K562 (cell line): Measurements from ENCODE around the gene LRRK1. TPM values are rescaled to one million over a fixed set of nuclear protein-coding genes. Genes with fewer than 3 reads are reported as not detected.

Experiments
- ATAC-seq: fragments of 200-7000 bp; cut with Tn5 transposase; 3 replicates; pipeline ENCODE4 v1.9.1; 2020; ENCODE audit warnings: moderate library complexity
- BruUV-seq: library from RNA; stranded (reverse); fragments of 400-500 nt; replicated peaks from 2 replicates; lab custom pipeline; 2021; lab: Mats Ljungman, UMichigan
- CTCF ChIA-PET: fragments of 300-600 bp; formaldehyde crosslinking; extraction: SDS; loops from one replicate; lab custom pipeline; 2021; ENCODE audit warnings: low intra/inter-chr PET ratio; lab: Yijun Ruan, JAX
- POLR2A ChIA-PET: fragments of 300-600, 350-650 bp; sonication (Branson Sonifier 250); formaldehyde crosslinking; extraction: SDS; loops from one replicate; lab custom pipeline; 2021; ENCODE audit warnings: antibody characterized with exemption, inconsistent platforms; lab: Yijun Ruan, JAX
- DNase-seq, 4 experiments: peaks; one replicate each; pipeline versions ENCODE4 v3.0.0 to v3.0.0-alpha.2; 2011 to 2018; ENCODE audit warnings: low spot score in 3 of 4, mixed read lengths in 3 of 4; ENCODE audit errors: extremely low read depth in 1 of 4
- FAIRE-seq: peaks from 2 replicates; lab custom pipeline; 2011; peaks lifted over from hg19 to GRCh38; lab: Jason Lieb, UNC
- H2AFZ ChIP-seq: 2 replicates; pipeline ENCODE4 v1.6.0; 2011; ENCODE audit warnings: low read depth, low read length, control low read depth, inconsistent platforms
- H3K27ac ChIP-seq: fragments of 200-600 bp; 3 replicates; pipeline ENCODE4 v1.8.0; 2011; ENCODE audit warnings: low read depth, mild to moderate bottlenecking, control low read depth, inconsistent platforms, low read length, moderate library complexity, mixed read lengths; ENCODE audit errors: extremely low read depth
- H3K27me3 ChIP-seq, 2 experiments: fragments of 300-600 bp in 1 of 2; 2 replicates in 1 of 2; 3 replicates in 1 of 2; pipeline versions ENCODE4 v1.6.0 to v1.8.0; 2011; ENCODE audit warnings: inconsistent platforms in 2 of 2, low read length in 2 of 2, mild to moderate bottlenecking in 1 of 2, mixed read lengths in 1 of 2, moderate library complexity in 1 of 2; ENCODE audit not compliant: control insufficient read depth in 2 of 2, insufficient read depth in 2 of 2
- H3K36me3 ChIP-seq: fragments of 300-600 bp; 3 replicates; pipeline ENCODE4 v1.8.0; 2011; ENCODE audit warnings: mild to moderate bottlenecking, low read length, inconsistent platforms; ENCODE audit not compliant: control insufficient read depth, insufficient read depth
- H3K4me1 ChIP-seq, 2 experiments: fragments of 200-600 bp in 1 of 2; replicated peaks in 1 of 2; 2 replicates in 1 of 2; 3 replicates in 1 of 2; pipeline versions ENCODE4 v1.5.1 to v1.8.0; 2011; ENCODE audit warnings: inconsistent platforms in 2 of 2, low read length in 2 of 2, mild to moderate bottlenecking in 1 of 2, mixed read lengths in 1 of 2, moderate library complexity in 1 of 2; ENCODE audit not compliant: control insufficient read depth in 2 of 2, insufficient read depth in 2 of 2
- H3K4me2 ChIP-seq: 2 replicates; pipeline ENCODE4 v1.6.1; 2011; ENCODE audit warnings: low read length, control low read depth, inconsistent platforms, mixed read lengths; ENCODE audit not compliant: insufficient read depth
- H3K4me3 ChIP-seq: fragments of 200-600 bp; sonication (generic), shearing (Covaris generic); 2 replicates; pipeline ENCODE4 v1.5.1; 2016; ENCODE audit warnings: control low read depth, inconsistent platforms
- H3K79me2 ChIP-seq: fragments of 200-600 bp; 3 replicates; pipeline ENCODE4 v1.8.0; 2011; ENCODE audit warnings: low read length, inconsistent platforms; ENCODE audit not compliant: control insufficient read depth, insufficient read depth
- H3K9ac ChIP-seq, 2 experiments: 2 replicates each; pipeline versions ENCODE4 v1.6.0 to v1.6.1; 2011; ENCODE audit warnings: low read depth in 2 of 2, low read length in 2 of 2, control low read depth in 1 of 2, inconsistent platforms in 1 of 2, mild to moderate bottlenecking in 1 of 2, mixed read lengths in 1 of 2; ENCODE audit not compliant: insufficient read depth in 1 of 2
- H3K9me1 ChIP-seq: one replicate; pipeline ENCODE4 v1.6.0; 2011; ENCODE audit warnings: inconsistent platforms, mild to moderate bottlenecking, low read length, moderate library complexity; ENCODE audit not compliant: control insufficient read depth, insufficient read depth
- H3K9me3 ChIP-seq: replicated peaks from 2 replicates; pipeline ENCODE4 v1.5.1; 2011; ENCODE audit warnings: low read depth, low read length, inconsistent platforms; ENCODE audit not compliant: control insufficient read depth, insufficient read depth
- H4K20me1 ChIP-seq: replicated peaks from 2 replicates; pipeline ENCODE4 v1.6.1; 2011; ENCODE audit warnings: low read length, inconsistent platforms, mixed read lengths; ENCODE audit not compliant: control insufficient read depth, insufficient read depth
- BRD4 ChIP-seq: fragments of 200-600 bp; sonication (generic); IDR thresholded peaks from 2 replicates; pipeline ENCODE4 v1.6.1; 2017; ENCODE audit warnings: inconsistent platforms
- CC2D1A ChIP-seq: fragments of 450-650 bp; IDR thresholded peaks from 2 replicates; pipeline ENCODE4 v1.6.1; 2017; ENCODE audit warnings: mild to moderate bottlenecking
- DDX20 ChIP-seq: fragments of 450-650 bp; IDR thresholded peaks from 2 replicates; pipeline ENCODE4 v1.6.1; 2016; ENCODE audit warnings: missing genetic modification characterization, low read depth, mild to moderate bottlenecking, missing compliant biosample characterization, moderate library complexity
- FOXJ2 ChIP-seq: fragments of 200-800 bp; sonication (Bioruptor generic); IDR thresholded peaks from 2 replicates; pipeline ENCODE4 v1.6.1; 2016; ENCODE audit warnings: missing genetic modification characterization, missing compliant biosample characterization
- LEF1 ChIP-seq: fragments of 450-650 bp; IDR thresholded peaks from 2 replicates; pipeline ENCODE4 v1.6.1; 2016; ENCODE audit warnings: mild to moderate bottlenecking
- MAZ ChIP-seq, 2 experiments: fragments of 450-650 bp in 1 of 2; sonication (generic) in 1 of 2; formaldehyde crosslinking; IDR thresholded peaks in 1 of 2; conservative IDR thresholded peaks in 1 of 2; 2 replicates each; pipeline versions ENCODE4 v1.4.0 to v1.5.0; 2020; ENCODE audit warnings: mild to moderate bottlenecking in 1 of 2, missing genetic modification reagents in 1 of 2
- MBD2 ChIP-seq: sonication (generic); IDR thresholded peaks from 2 replicates; pipeline ENCODE4 v1.6.1; 2016; ENCODE audit warnings: low read depth, borderline replicate concordance
- MTA3 ChIP-seq: fragments of 450-650 bp; formaldehyde crosslinking; IDR thresholded peaks from 2 replicates; pipeline ENCODE4 v1.6.1; 2017; ENCODE audit warnings: mild to moderate bottlenecking, borderline replicate concordance
- ZNF121 ChIP-seq: sonication (generic); formaldehyde crosslinking; conservative IDR thresholded peaks from 2 replicates; pipeline ENCODE4 v1.8.0; 2022; ENCODE audit warnings: missing genetic modification reagents
- WGBS: fragments of 100-300 bp; shearing (Covaris generic); methylation state at CpG from one replicate; pipeline ENCODE4 v1.1.6; 2016; ENCODE audit warnings: low coverage, mixed read lengths; ENCODE audit not compliant: insufficient coverage; ENCODE audit errors: missing lambda C conversion rate; 5-methylcytosine and 5-hydroxymethylcytosine counted together
- in situ Hi-C: fragments of 300-500 bp; cut with MboI; formaldehyde crosslinking; loops from 4 replicates; pipeline ENCODE4 v1.15.0; 2018; ENCODE audit warnings: inconsistent platforms, mixed read lengths
- intact Hi-C: fragments of 100-400 bp; cut with micrococcal nuclease; formaldehyde crosslinking; loops from 2 replicates; pipeline ENCODE4 v1.14.2; 2022
- polyA plus RNA-seq, 8 experiments: library from polyadenylated mRNA; depleted of rRNA in 4 of 8; stranded (reverse) in 5 of 8; unstranded in 3 of 8; fragments of >200 nt; fragmentation: Nextera tagmentation in 2 of 8; fragmentation: Illumina TruSeq in 1 of 8; extraction: Ambion mirVana in 2 of 8; extraction: Trizol in 1 of 8; gene quantifications; 2 replicates each; pipeline versions ENCODE4 v1.2.1 to v1.2.3, GENCODE V29; 2011 to 2014; ENCODE audit warnings: inconsistent platforms in 1 of 8, missing spikeins in 1 of 8
- total RNA-seq, 7 experiments: library from RNA; depleted of rRNA in 6 of 7; stranded (reverse); fragments of >200 nt in 6 of 7; fragmentation: Illumina TruSeq in 2 of 7; extraction: Trizol in 2 of 7; gene quantifications; 2 replicates each; pipeline versions ENCODE4 v1.2.1 to v1.2.3, GENCODE V29; 2011 to 2021; ENCODE audit warnings: low replicate concordance in 1 of 7
- TF ChIP-seq, protein P1 (sequence below): fragments of 200-800 bp; sonication (Bioruptor generic); IDR thresholded peaks from 2 replicates; pipeline ENCODE4 v1.6.1; 2016; ENCODE audit warnings: missing genetic modification characterization, missing compliant biosample characterization
- TF ChIP-seq, protein P2 (sequence below): sonication (generic); formaldehyde crosslinking; IDR thresholded peaks from 2 replicates; pipeline ENCODE4 v1.8.0; 2022; ENCODE audit warnings: mild to moderate bottlenecking, low read depth, missing genetic modification reagents
- TF ChIP-seq, protein P3 (sequence below): fragments of 450-650 bp; IDR thresholded peaks from 2 replicates; pipeline ENCODE4 v1.6.1; 2017; ENCODE audit warnings: antibody characterized with exemption

Gene LRRK1
- total and polyA plus RNA-seq, 9 of the 15 experiments (the other 6 are each of a cell fraction or from before 2014, with no cell fraction given): 0.01 to 1.5 (median 0.11) TPM

DNA sequence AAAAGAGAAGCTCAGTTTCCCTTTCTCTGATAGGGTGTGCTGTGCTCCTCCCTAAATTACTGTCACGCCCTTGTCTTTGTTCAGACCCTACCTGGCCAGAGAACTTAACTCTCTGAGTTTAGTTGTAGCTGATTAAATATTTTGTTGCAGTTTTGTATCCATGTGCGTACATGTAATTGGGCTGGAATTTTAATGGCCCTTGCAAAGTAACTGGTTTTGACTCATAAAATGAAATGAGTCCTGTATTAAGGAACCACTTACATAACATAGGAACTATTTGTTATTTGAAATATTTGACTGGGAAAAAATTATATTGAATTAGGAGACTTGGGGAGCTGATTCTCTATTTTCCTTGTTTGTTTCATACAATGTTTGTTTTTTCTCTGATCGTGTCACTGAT lies 80.2 kb downstream of the LRRK1 start:
- H4K20me1 ChIP-seq: no peaks in the 10 kb centered on the region; the same call in 1 of the 2 replicates
- no peak overlapping the region for H3K9ac ChIP-seq
- no peaks in the 10 kb centered on the region for H3K36me3 ChIP-seq
- no peaks in the 10 kb centered on the region for H3K9me1 ChIP-seq
- no peaks in the 10 kb centered on the region; a peak in 1 of 5 replicates for H3K4me1 ChIP-seq
- 2% methylated on average over 3 of the region's 3 CpGs for WGBS
- H3K27ac ChIP-seq: no peak overlapping the region
- peaks cover under 1 to 38% of the 10 kb centered on the region in 2 experiments; a peak in 4 of 5 replicates for H3K27me3 ChIP-seq
- TF ChIP-seq MTA3: no peak
- TF ChIP-seq, protein P1, sequence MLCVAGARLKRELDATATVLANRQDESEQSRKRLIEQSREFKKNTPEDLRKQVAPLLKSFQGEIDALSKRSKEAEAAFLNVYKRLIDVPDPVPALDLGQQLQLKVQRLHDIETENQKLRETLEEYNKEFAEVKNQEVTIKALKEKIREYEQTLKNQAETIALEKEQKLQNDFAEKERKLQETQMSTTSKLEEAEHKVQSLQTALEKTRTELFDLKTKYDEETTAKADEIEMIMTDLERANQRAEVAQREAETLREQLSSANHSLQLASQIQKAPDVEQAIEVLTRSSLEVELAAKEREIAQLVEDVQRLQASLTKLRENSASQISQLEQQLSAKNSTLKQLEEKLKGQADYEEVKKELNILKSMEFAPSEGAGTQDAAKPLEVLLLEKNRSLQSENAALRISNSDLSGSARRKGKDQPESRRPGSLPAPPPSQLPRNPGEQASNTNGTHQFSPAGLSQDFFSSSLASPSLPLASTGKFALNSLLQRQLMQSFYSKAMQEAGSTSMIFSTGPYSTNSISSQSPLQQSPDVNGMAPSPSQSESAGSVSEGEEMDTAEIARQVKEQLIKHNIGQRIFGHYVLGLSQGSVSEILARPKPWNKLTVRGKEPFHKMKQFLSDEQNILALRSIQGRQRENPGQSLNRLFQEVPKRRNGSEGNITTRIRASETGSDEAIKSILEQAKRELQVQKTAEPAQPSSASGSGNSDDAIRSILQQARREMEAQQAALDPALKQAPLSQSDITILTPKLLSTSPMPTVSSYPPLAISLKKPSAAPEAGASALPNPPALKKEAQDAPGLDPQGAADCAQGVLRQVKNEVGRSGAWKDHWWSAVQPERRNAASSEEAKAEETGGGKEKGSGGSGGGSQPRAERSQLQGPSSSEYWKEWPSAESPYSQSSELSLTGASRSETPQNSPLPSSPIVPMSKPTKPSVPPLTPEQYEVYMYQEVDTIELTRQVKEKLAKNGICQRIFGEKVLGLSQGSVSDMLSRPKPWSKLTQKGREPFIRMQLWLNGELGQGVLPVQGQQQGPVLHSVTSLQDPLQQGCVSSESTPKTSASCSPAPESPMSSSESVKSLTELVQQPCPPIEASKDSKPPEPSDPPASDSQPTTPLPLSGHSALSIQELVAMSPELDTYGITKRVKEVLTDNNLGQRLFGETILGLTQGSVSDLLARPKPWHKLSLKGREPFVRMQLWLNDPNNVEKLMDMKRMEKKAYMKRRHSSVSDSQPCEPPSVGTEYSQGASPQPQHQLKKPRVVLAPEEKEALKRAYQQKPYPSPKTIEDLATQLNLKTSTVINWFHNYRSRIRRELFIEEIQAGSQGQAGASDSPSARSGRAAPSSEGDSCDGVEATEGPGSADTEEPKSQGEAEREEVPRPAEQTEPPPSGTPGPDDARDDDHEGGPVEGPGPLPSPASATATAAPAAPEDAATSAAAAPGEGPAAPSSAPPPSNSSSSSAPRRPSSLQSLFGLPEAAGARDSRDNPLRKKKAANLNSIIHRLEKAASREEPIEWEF (CRISPR knock-in tag): no peak
- TF ChIP-seq ZNF121 (CRISPR knock-in tag): no peak
- TF ChIP-seq CC2D1A: no peak
- no peak for TF ChIP-seq DDX20 (tag)
- TF ChIP-seq, protein P2, sequence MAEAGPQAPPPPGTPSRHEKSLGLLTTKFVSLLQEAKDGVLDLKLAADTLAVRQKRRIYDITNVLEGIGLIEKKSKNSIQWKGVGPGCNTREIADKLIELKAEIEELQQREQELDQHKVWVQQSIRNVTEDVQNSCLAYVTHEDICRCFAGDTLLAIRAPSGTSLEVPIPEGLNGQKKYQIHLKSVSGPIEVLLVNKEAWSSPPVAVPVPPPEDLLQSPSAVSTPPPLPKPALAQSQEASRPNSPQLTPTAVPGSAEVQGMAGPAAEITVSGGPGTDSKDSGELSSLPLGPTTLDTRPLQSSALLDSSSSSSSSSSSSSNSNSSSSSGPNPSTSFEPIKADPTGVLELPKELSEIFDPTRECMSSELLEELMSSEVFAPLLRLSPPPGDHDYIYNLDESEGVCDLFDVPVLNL (CRISPR knock-in tag): no peak
- TF ChIP-seq, protein P3, sequence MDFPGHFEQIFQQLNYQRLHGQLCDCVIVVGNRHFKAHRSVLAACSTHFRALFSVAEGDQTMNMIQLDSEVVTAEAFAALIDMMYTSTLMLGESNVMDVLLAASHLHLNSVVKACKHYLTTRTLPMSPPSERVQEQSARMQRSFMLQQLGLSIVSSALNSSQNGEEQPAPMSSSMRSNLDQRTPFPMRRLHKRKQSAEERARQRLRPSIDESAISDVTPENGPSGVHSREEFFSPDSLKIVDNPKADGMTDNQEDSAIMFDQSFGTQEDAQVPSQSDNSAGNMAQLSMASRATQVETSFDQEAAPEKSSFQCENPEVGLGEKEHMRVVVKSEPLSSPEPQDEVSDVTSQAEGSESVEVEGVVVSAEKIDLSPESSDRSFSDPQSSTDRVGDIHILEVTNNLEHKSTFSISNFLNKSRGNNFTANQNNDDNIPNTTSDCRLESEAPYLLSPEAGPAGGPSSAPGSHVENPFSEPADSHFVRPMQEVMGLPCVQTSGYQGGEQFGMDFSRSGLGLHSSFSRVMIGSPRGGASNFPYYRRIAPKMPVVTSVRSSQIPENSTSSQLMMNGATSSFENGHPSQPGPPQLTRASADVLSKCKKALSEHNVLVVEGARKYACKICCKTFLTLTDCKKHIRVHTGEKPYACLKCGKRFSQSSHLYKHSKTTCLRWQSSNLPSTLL: no peak
- no peak for TF ChIP-seq FOXJ2 (tag)
- no peak for TF ChIP-seq MBD2
- TF ChIP-seq LEF1: no peak
- no peak for TF ChIP-seq MAZ (CRISPR knock-in tag; conservative IDR thresholded peaks at IDR 0.05 in 1 of 2, IDR thresholded peaks at IDR 0.05 in 1 of 2)
- TF ChIP-seq BRD4: no peak
- no peak for ATAC-seq
- no TSS peak for BruUV-seq
- no peaks in the 10 kb centered on the region for H3K79me2 ChIP-seq
- H3K4me2 ChIP-seq: no peak overlapping the region
- CTCF ChIA-PET: no interaction called here
- no peak overlapping the region for H2AFZ ChIP-seq
- no peaks in the 10 kb centered on the region for H3K9me3 ChIP-seq
- intact Hi-C loops: no loop called here
- in situ Hi-C loops: no loop called here
- DNase-seq: no peak
- H3K4me3 ChIP-seq: no peak overlapping the region
- FAIRE-seq: no peak
- POLR2A ChIA-PET: interaction anchor here (0.6 kb wide), 1 partner anchor 287 kb away, joined by 3 read pairs; no protein-coding TSS in a partner anchor
